ENCODE measurements around the gene CMIP. TPM values are rescaled to one million over a fixed set of nuclear protein-coding genes. Genes with fewer than 3 reads are reported as not detected.

Gene CMIP
- total RNA-seq, 1 experiment from 2014 or later, result 63.7 TPM

- POLR2A ChIA-PET, result no interaction called here
- Mint-ChIP-seq H3K27me3 (ENCODE audit: low read depth) (no peaks in the 10 kb centered on the region; the same call in 1 of the 2 replicates), H3K27ac (no peak overlapping the region), H3K4me3 (no peak overlapping the region), H3K9me3 (no peaks in the 10 kb centered on the region), H3K4me1 (peaks cover 61% of the 10 kb centered on the region), H3K36me3 (no peaks in the 10 kb centered on the region)
- DNase-seq (ENCODE audit: low spot score), result no peak
- TF ChIP-seq NFATC4 (CRISPR knock-in tag; IDR thresholded peaks at IDR 0.05) (no peak), RELA (CRISPR knock-in tag; IDR thresholded peaks at IDR 0.05; ENCODE audit: borderline replicate concordance) (no peak), ESRRA (CRISPR knock-in tag; IDR thresholded peaks at IDR 0.05; ENCODE audit: borderline replicate concordance) (no peak), CREB1 (CRISPR knock-in tag; IDR thresholded peaks at IDR 0.05) (no peak)
- no peak for ATAC-seq
- CTCF ChIA-PET, result no interaction called here
Observed at GRCh38 chr16:81636298-81636993, 191.8 kb downstream of the CMIP start.

- no peaks in the 10 kb centered on the region; the same call in 1 of the 2 replicates for H3K27me3 Mint-ChIP-seq (ENCODE audit: low read depth)
- ChIA-PET POLR2A (interaction anchor here (0.5 kb wide), 1 partner anchor 11 kb away, joined by 3 read pairs; no protein-coding TSS in a partner anchor), CTCF (no interaction called here)
- H3K4me3 Mint-ChIP-seq, result no peak overlapping the region
- ATAC-seq (no peak), DNase-seq (ENCODE audit: low spot score) (no peak)
- peaks cover 50% of the 10 kb centered on the region for H3K4me1 Mint-ChIP-seq
- H3K27ac Mint-ChIP-seq, result peak overlapping the region; percentile 26; the same call in 1 of the 2 replicates
- no peaks in the 10 kb centered on the region for H3K36me3 Mint-ChIP-seq
- no peaks in the 10 kb centered on the region for H3K9me3 Mint-ChIP-seq
- TF ChIP-seq, protein P1, sequence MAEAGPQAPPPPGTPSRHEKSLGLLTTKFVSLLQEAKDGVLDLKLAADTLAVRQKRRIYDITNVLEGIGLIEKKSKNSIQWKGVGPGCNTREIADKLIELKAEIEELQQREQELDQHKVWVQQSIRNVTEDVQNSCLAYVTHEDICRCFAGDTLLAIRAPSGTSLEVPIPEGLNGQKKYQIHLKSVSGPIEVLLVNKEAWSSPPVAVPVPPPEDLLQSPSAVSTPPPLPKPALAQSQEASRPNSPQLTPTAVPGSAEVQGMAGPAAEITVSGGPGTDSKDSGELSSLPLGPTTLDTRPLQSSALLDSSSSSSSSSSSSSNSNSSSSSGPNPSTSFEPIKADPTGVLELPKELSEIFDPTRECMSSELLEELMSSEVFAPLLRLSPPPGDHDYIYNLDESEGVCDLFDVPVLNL (CRISPR knock-in tag; IDR thresholded peaks at IDR 0.05; ENCODE audit: borderline replicate concordance, low read depth), result no peak
- TF ChIP-seq SOX15 (CRISPR knock-in tag; IDR thresholded peaks at IDR 0.05), result no peak
- no peak for TF ChIP-seq ZNF317 (CRISPR knock-in tag; IDR thresholded peaks at IDR 0.05; ENCODE audit: borderline replicate concordance, low read depth)
- TF ChIP-seq CBFB (CRISPR knock-in tag; IDR thresholded peaks at IDR 0.05; ENCODE audit: low read depth), result no peak
- no peak for TF ChIP-seq NR3C1 (CRISPR knock-in tag; conservative IDR thresholded peaks at IDR 0.05; ENCODE audit: low read depth)
- TF ChIP-seq CTCF (IDR thresholded peaks at IDR 0.05), result no peak
- TF ChIP-seq EMX1 (CRISPR knock-in tag; IDR thresholded peaks at IDR 0.05), result no peak
Observed at GRCh38 chr16:81637336-81638235, 193.0 kb downstream of the CMIP start.

GRCh38 chr16:81638286-81638945, 193.8 kb downstream of the CMIP start:
- Mint-ChIP-seq H3K27me3 (ENCODE audit: low read depth) (no peaks in the 10 kb centered on the region; the same call in 1 of the 2 replicates), H3K27ac (peak overlapping the region; percentile 26; the same call in 1 of the 2 replicates), H3K4me1 (peaks cover 42% of the 10 kb centered on the region), H3K9me3 (no peaks in the 10 kb centered on the region), H3K4me3 (no peak overlapping the region), H3K36me3 (no peaks in the 10 kb centered on the region)
- DNase-seq (ENCODE audit: low spot score) (no peak), ATAC-seq (no peak)
- POLR2A ChIA-PET, result no interaction called here
- CTCF ChIA-PET, result no interaction called here
- TF ChIP-seq, protein P2, sequence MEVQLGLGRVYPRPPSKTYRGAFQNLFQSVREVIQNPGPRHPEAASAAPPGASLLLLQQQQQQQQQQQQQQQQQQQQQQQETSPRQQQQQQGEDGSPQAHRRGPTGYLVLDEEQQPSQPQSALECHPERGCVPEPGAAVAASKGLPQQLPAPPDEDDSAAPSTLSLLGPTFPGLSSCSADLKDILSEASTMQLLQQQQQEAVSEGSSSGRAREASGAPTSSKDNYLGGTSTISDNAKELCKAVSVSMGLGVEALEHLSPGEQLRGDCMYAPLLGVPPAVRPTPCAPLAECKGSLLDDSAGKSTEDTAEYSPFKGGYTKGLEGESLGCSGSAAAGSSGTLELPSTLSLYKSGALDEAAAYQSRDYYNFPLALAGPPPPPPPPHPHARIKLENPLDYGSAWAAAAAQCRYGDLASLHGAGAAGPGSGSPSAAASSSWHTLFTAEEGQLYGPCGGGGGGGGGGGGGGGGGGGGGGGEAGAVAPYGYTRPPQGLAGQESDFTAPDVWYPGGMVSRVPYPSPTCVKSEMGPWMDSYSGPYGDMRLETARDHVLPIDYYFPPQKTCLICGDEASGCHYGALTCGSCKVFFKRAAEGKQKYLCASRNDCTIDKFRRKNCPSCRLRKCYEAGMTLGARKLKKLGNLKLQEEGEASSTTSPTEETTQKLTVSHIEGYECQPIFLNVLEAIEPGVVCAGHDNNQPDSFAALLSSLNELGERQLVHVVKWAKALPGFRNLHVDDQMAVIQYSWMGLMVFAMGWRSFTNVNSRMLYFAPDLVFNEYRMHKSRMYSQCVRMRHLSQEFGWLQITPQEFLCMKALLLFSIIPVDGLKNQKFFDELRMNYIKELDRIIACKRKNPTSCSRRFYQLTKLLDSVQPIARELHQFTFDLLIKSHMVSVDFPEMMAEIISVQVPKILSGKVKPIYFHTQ (CRISPR knock-in tag; IDR thresholded peaks at IDR 0.05), result no peak
- TF ChIP-seq, protein P3, sequence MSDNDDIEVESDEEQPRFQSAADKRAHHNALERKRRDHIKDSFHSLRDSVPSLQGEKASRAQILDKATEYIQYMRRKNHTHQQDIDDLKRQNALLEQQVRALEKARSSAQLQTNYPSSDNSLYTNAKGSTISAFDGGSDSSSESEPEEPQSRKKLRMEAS (CRISPR knock-in tag; IDR thresholded peaks at IDR 0.05), result no peak
- no peak for TF ChIP-seq ZNF423 (CRISPR knock-in tag; IDR thresholded peaks at IDR 0.05)
- TF ChIP-seq, protein P4, sequence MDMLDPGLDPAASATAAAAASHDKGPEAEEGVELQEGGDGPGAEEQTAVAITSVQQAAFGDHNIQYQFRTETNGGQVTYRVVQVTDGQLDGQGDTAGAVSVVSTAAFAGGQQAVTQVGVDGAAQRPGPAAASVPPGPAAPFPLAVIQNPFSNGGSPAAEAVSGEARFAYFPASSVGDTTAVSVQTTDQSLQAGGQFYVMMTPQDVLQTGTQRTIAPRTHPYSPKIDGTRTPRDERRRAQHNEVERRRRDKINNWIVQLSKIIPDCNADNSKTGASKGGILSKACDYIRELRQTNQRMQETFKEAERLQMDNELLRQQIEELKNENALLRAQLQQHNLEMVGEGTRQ (CRISPR knock-in tag; IDR thresholded peaks at IDR 0.05), result no peak
- no peak for TF ChIP-seq ZSCAN18 (CRISPR knock-in tag; IDR thresholded peaks at IDR 0.05)
- TF ChIP-seq FOXP1 (CRISPR knock-in tag; IDR thresholded peaks at IDR 0.05; ENCODE audit: borderline replicate concordance), result no peak

Data from WTC11 (cell line).